IMR-90 (cell line): Measurements from ENCODE around the gene PARD3. TPM values are rescaled to one million over a fixed set of nuclear protein-coding genes. Genes with fewer than 3 reads are reported as not detected.

Experiments
- ATAC-seq: fragments of 200-7000 bp; cut with Tn5 transposase; 2 replicates; pipeline ENCODE4 v1.9.1; 2020; ENCODE audit warnings: low read depth, mild to moderate bottlenecking, moderate library complexity
- BruUV-seq: library from RNA; stranded (reverse); fragments of 400-500 nt; replicated peaks from 2 replicates; lab custom pipeline; 2021; lab: Mats Ljungman, UMichigan
- CTCF ChIA-PET: fragments of 300-600 bp; formaldehyde crosslinking; extraction: SDS; loops from one replicate; lab custom pipeline; 2021; ENCODE audit warnings: antibody characterized with exemption; lab: Yijun Ruan, JAX
- POLR2A ChIA-PET: fragments of 300-600 bp; sonication (Branson Sonifier 250); formaldehyde crosslinking; loops from one replicate; lab custom pipeline; 2022; ENCODE audit warnings: antibody characterized with exemption; ENCODE audit not compliant: unreplicated experiment; lab: Charles Lee
- DNase-seq: peaks from one replicate; pipeline ENCODE4 v3.0.0; 2013
- H2AFZ ChIP-seq: replicated peaks from 2 replicates; pipeline ENCODE3; 2013; ENCODE audit warnings: low read length, mild to moderate bottlenecking; ENCODE audit not compliant: poor library complexity
- H2AK5ac ChIP-seq: 2 replicates; pipeline ENCODE4 v1.6.1; 2013; ENCODE audit warnings: low read depth, low read length, inconsistent platforms
- H2AK9ac ChIP-seq: replicated peaks from 2 replicates; pipeline ENCODE3; 2013; ENCODE audit warnings: mild to moderate bottlenecking, low read depth, low read length, moderate library complexity; ENCODE audit not compliant: poor library complexity
- H2BK120ac ChIP-seq: 2 replicates; pipeline ENCODE4 v1.6.1; 2013; ENCODE audit warnings: low read depth, low read length, inconsistent platforms
- H2BK15ac ChIP-seq: 3 replicates; pipeline ENCODE4 v1.6.1; 2013; ENCODE audit warnings: low read depth, low read length, inconsistent platforms
- H2BK20ac ChIP-seq: 2 replicates; pipeline ENCODE4 v1.6.1; 2013; ENCODE audit warnings: low read depth, mild to moderate bottlenecking, inconsistent platforms, low read length, moderate library complexity
- H2BK5ac ChIP-seq: 2 replicates; pipeline ENCODE4 v1.6.1; 2013; ENCODE audit warnings: mild to moderate bottlenecking, low read depth, low read length, inconsistent platforms; ENCODE audit not compliant: poor library complexity, severe bottlenecking
- H3K14ac ChIP-seq: replicated peaks from 2 replicates; pipeline ENCODE4 v1.6.1; 2013; ENCODE audit warnings: low read depth, low read length, inconsistent platforms
- H3K18ac ChIP-seq: 2 replicates; pipeline ENCODE4 v1.6.1; 2013; ENCODE audit warnings: low read depth, low read length, control low read depth
- H3K23ac ChIP-seq: 2 replicates; pipeline ENCODE4 v1.6.1; 2013; ENCODE audit warnings: low read depth, low read length, inconsistent platforms
- H3K27ac ChIP-seq: 2 replicates; pipeline ENCODE4 v1.5.1; 2013; ENCODE audit warnings: mild to moderate bottlenecking, control low read depth, low read length; ENCODE audit not compliant: insufficient read depth
- H3K27me3 ChIP-seq: 2 replicates; pipeline ENCODE4 v1.6.1; 2013; ENCODE audit warnings: low read length; ENCODE audit not compliant: control insufficient read depth, insufficient read depth
- H3K36me3 ChIP-seq: 2 replicates; pipeline ENCODE4 v1.6.1; 2013; ENCODE audit warnings: low read length, mixed read lengths; ENCODE audit not compliant: control insufficient read depth, insufficient read depth
- H3K4ac ChIP-seq: 2 replicates; pipeline ENCODE4 v1.6.1; 2013; ENCODE audit warnings: low read depth, low read length, inconsistent platforms
- H3K4me1 ChIP-seq: 2 replicates; pipeline ENCODE4 v1.6.1; 2013; ENCODE audit warnings: low read length, mixed read lengths; ENCODE audit not compliant: control insufficient read depth, insufficient read depth
- H3K4me2 ChIP-seq: 2 replicates; pipeline ENCODE4 v1.6.1; 2013; ENCODE audit warnings: low read depth, mild to moderate bottlenecking, control low read depth, low read length, moderate library complexity
- H3K4me3 ChIP-seq: 2 replicates; pipeline ENCODE4 v1.5.1; 2013; ENCODE audit warnings: low read depth, mild to moderate bottlenecking, control low read depth, low read length, moderate library complexity; ENCODE audit not compliant: insufficient read depth
- H3K56ac ChIP-seq: 2 replicates; pipeline ENCODE4 v1.6.1; 2013; ENCODE audit warnings: low read length, inconsistent platforms; ENCODE audit not compliant: insufficient read depth; ENCODE audit errors: extremely low read depth
- H3K79me1 ChIP-seq, 2 experiments: 2 replicates each; pipeline ENCODE4 v1.6.1; 2013; ENCODE audit warnings: low read length in 2 of 2, inconsistent platforms in 1 of 2, low read depth in 1 of 2
- H3K9ac ChIP-seq: 2 replicates; pipeline ENCODE4 v1.6.1; 2013; ENCODE audit warnings: low read depth, low read length, control low read depth
- H3K9me1 ChIP-seq: 2 replicates; pipeline ENCODE4 v1.6.1; 2013; ENCODE audit warnings: low read length, inconsistent platforms; ENCODE audit not compliant: insufficient read depth
- H3K9me3 ChIP-seq: 2 replicates; pipeline ENCODE4 v1.6.1; 2013; ENCODE audit warnings: low read length; ENCODE audit not compliant: control insufficient read depth, insufficient read depth
- H4K20me1 ChIP-seq: 2 replicates; pipeline ENCODE4 v1.6.1; 2013; ENCODE audit warnings: low read length, inconsistent platforms; ENCODE audit not compliant: insufficient read depth
- H4K5ac ChIP-seq: 2 replicates; pipeline ENCODE4 v1.6.1; 2013; ENCODE audit warnings: mild to moderate bottlenecking, low read depth, low read length, control low read depth
- H4K8ac ChIP-seq, 2 experiments: 2 replicates each; pipeline ENCODE4 v1.6.1; 2013; ENCODE audit warnings: low read depth in 2 of 2, low read length in 2 of 2, control low read depth in 1 of 2, inconsistent platforms in 1 of 2
- H4K91ac ChIP-seq: 2 replicates; pipeline ENCODE4 v1.6.1; 2013; ENCODE audit warnings: low read depth, low read length, inconsistent platforms; ENCODE audit not compliant: insufficient read depth
- CEBPB ChIP-seq: IDR thresholded peaks from 2 replicates; pipeline ENCODE4 v1.6.1; 2012; ENCODE audit warnings: low read depth, low read length, improper control_type of control experiment
- CHD1 ChIP-seq: IDR thresholded peaks from 2 replicates; pipeline ENCODE4 v1.6.1; 2012; ENCODE audit warnings: low read depth, low read length, improper control_type of control experiment
- CTCF ChIP-seq: conservative IDR thresholded peaks from 2 replicates; pipeline ENCODE4 v1.5.1; 2012; ENCODE audit warnings: mild to moderate bottlenecking, low read depth, low read length, improper control_type of control experiment
- ELK1 ChIP-seq: fragments of 150-350 bp; IDR thresholded peaks from 2 replicates; pipeline ENCODE4 v1.6.1; 2016; ENCODE audit warnings: low read depth, mild to moderate bottlenecking, low read length, moderate library complexity, borderline replicate concordance
- FOS ChIP-seq: fragments of 150-350 bp; IDR thresholded peaks from 2 replicates; pipeline ENCODE4 v1.6.1; 2016; ENCODE audit warnings: low read depth, low read length
- MAFK ChIP-seq: IDR thresholded peaks from 2 replicates; pipeline ENCODE4 v1.6.1; 2012; ENCODE audit warnings: low read depth, low read length, improper control_type of control experiment
- MAZ ChIP-seq: IDR thresholded peaks from 2 replicates; pipeline ENCODE4 v1.6.1; 2012; ENCODE audit warnings: low read depth, mild to moderate bottlenecking, low read length, improper control_type of control experiment, moderate library complexity, borderline replicate concordance
- MXI1 ChIP-seq: IDR thresholded peaks from 2 replicates; pipeline ENCODE4 v1.6.1; 2012; ENCODE audit warnings: low read depth, mild to moderate bottlenecking, low read length, moderate library complexity, borderline replicate concordance
- NFE2L2 ChIP-seq: fragments of 150-350 bp; IDR thresholded peaks from 2 replicates; pipeline ENCODE4 v1.6.1; 2016; ENCODE audit warnings: low read depth, mild to moderate bottlenecking, low read length
- POLR2A ChIP-seq: IDR thresholded peaks from 2 replicates; pipeline ENCODE4 v1.6.1; 2012; ENCODE audit warnings: mild to moderate bottlenecking, low read depth, low read length
- RAD21 ChIP-seq: IDR thresholded peaks from 2 replicates; pipeline ENCODE4 v1.6.1; 2012; ENCODE audit warnings: low read length, improper control_type of control experiment
- RCOR1 ChIP-seq: IDR thresholded peaks from 2 replicates; pipeline ENCODE4 v1.6.1; 2012; ENCODE audit warnings: mild to moderate bottlenecking, low read length, improper control_type of control experiment; ENCODE audit not compliant: insufficient replicate concordance
- RFX5 ChIP-seq: IDR thresholded peaks from 2 replicates; pipeline ENCODE4 v1.8.0; 2012; ENCODE audit warnings: low read depth, mild to moderate bottlenecking, low read length, moderate library complexity
- SMC3 ChIP-seq: fragments of 150-350 bp; IDR thresholded peaks from 2 replicates; pipeline ENCODE4 v1.6.1; 2016; ENCODE audit warnings: low read depth, mild to moderate bottlenecking, antibody characterized with exemption, low read length, moderate library complexity
- USF2 ChIP-seq: fragments of 150-350 bp; IDR thresholded peaks from 2 replicates; pipeline ENCODE4 v1.6.1; 2017; ENCODE audit warnings: mild to moderate bottlenecking, antibody characterized with exemption, low read length, low read depth
- WGBS, 2 experiments: methylation state at CpG; one replicate each; pipeline versions ENCODE4 v1.1.5 to v1.1.7; 2013; ENCODE audit warnings: missing lambda C conversion rate in 2 of 2; ENCODE audit not compliant: insufficient read length in 1 of 2; ENCODE audit errors: extremely low coverage in 2 of 2; 5-methylcytosine and 5-hydroxymethylcytosine counted together
- dilution Hi-C: fragments of 300-500 bp; cut with HindIII; formaldehyde crosslinking; loops from one replicate; pipeline ENCODE4 v1.14.3; 2018; ENCODE audit warnings: low sequenced_read_pairs; ENCODE audit not compliant: unreplicated experiment
- in situ Hi-C: fragments of 300-500 bp; cut with MboI; formaldehyde crosslinking; loops from 3 replicates; pipeline ENCODE4 v1.14.3; 2019; ENCODE audit warnings: low sequenced_read_pairs, inconsistent platforms, mixed read lengths
- intact Hi-C: fragments of 100-400 bp; cut with micrococcal nuclease; formaldehyde crosslinking; loops from 2 replicates; pipeline ENCODE4 v1.10.0; 2022
- polyA plus RNA-seq, 3 experiments: library from polyadenylated mRNA; depleted of rRNA; stranded (reverse); fragments of >200 nt; gene quantifications; 2 replicates each; pipeline ENCODE4 v1.2.3, GENCODE V29; 2012; ENCODE audit warnings: low replicate concordance in 1 of 3
- total RNA-seq: library from RNA; depleted of rRNA; stranded (reverse); fragments of >200 nt; gene quantifications from 2 replicates; pipeline ENCODE4 v1.2.3, GENCODE V29; 2012

PARD3 gene
- total and polyA plus RNA-seq, 2 of the 4 experiments (the other 2 are of a cell fraction), result 14.6 to 37.5 TPM

GRCh38 chr10:34164029-34164428, 651.1 kb downstream of the PARD3 start:
- Histone ChIP-seq H3K23ac (no peak overlapping the region), H3K9ac (no peak overlapping the region), H3K36me3 (no peaks in the 10 kb centered on the region), H2AFZ (no peak overlapping the region), H3K18ac (no peak overlapping the region), H3K4me2 (no peak overlapping the region), H2AK5ac (no peak overlapping the region), H4K5ac (no peak overlapping the region), H2BK120ac (no peak overlapping the region), H2BK20ac (no peak overlapping the region), H3K14ac (no peak overlapping the region), H3K4ac (no peak overlapping the region), H3K4me3 (no peak overlapping the region), H2AK9ac (no peak overlapping the region), H3K4me1 (no peaks in the 10 kb centered on the region), H3K27me3 (no peaks in the 10 kb centered on the region), H2BK5ac (no peak overlapping the region), H2BK15ac (no peak overlapping the region), H4K20me1 (no peaks in the 10 kb centered on the region), H3K9me1 (no peaks in the 10 kb centered on the region), H3K79me1 (no peaks in the 10 kb centered on the region), H3K56ac (no peak overlapping the region), H3K9me3 (no peaks in the 10 kb centered on the region), H4K8ac (no peak overlapping the region), H4K91ac (no peak overlapping the region), H3K27ac (no peak overlapping the region)
- ChIA-PET POLR2A (no interaction called here), CTCF (no interaction called here)
- dilution Hi-C loops, result no loop called here
- intact Hi-C loops, result no loop called here
- in situ Hi-C loops, result no loop called here
- BruUV-seq, result no TSS peak
- TF ChIP-seq MAFK (no peak), CHD1 (no peak), POLR2A (no peak), FOS (no peak), MXI1 (no peak), CEBPB (no peak), USF2 (no peak), MAZ (no peak), RCOR1 (no peak), RAD21 (no peak), ELK1 (no peak), RFX5 (no peak), CTCF (no peak), SMC3 (no peak), NFE2L2 (no peak)
- WGBS, 2 experiments, result no CpG with 5 or more reads among the region's 3 CpGs
- no peak for ATAC-seq
- DNase-seq, result no peak
